Progenitor cell of endocrine pancreas (in vitro differentiated cells): ENCODE measurements around the gene NCF2. TPM values are rescaled to one million over a fixed set of nuclear protein-coding genes. Genes with fewer than 3 reads are reported as not detected.

Source experiments
- DNase-seq: peaks from one replicate; pipeline ENCODE4 v3.0.0; 2021; ENCODE audit warnings: low spot score; ENCODE audit not compliant: unreplicated experiment
- H3K27ac Mint-ChIP-seq: 2 replicates; pipeline ENCODE4 v1.8.0; 2021; ENCODE audit warnings: mild to moderate bottlenecking, moderate library complexity, mixed read lengths
- H3K27me3 Mint-ChIP-seq: 2 replicates; pipeline ENCODE4 v1.8.0; 2021; ENCODE audit warnings: mixed read lengths
- H3K36me3 Mint-ChIP-seq: 2 replicates; pipeline ENCODE4 v1.8.0; 2022; ENCODE audit warnings: mixed read lengths; ENCODE audit not compliant: insufficient read depth
- H3K4me1 Mint-ChIP-seq: 2 replicates; pipeline ENCODE4 v1.8.0; 2021; ENCODE audit warnings: low read depth, mixed read lengths
- H3K4me3 Mint-ChIP-seq: 2 replicates; pipeline ENCODE4 v1.8.0; 2021; ENCODE audit warnings: low read depth, mild to moderate bottlenecking, moderate library complexity, mixed read lengths
- H3K9me3 Mint-ChIP-seq: 2 replicates; pipeline ENCODE4 v1.8.0; 2021; ENCODE audit warnings: low read depth, mixed read lengths
- total RNA-seq: library from RNA; stranded (reverse); gene quantifications from 2 replicates; pipeline ENCODE4 v1.2.1, GENCODE V29; 2021
- TF ChIP-seq, protein P1 (sequence below): fragments of 200-600 bp; sonication (generic); IDR thresholded peaks from one replicate; pipeline ENCODE4 v1.5.0; 2021; ENCODE audit warnings: antibody characterized with exemption, mild to moderate bottlenecking; ENCODE audit not compliant: unreplicated experiment

The NCF2 gene
- total RNA-seq, 1 donor from 2014 or later: 0.67 TPM

DNA sequence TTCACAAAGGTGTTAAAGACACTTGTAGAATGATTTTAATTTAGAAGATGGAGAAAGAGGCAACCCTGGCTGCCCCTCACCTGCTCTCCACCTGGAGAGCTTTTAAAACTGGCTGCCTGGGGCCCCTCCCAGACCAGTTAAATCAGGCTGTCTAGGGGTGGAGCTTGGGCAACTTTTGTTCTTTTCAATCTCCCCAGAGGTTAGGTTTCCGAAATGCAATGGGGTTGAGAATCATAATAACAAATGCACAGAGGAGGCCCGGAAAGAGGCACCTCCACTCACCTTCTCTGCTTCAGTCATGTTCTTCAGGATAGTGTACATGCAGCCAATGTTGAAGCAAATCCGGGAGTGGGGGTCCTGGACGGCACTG, 400 bp downstream of the NCF2 start:
- Mint-ChIP-seq H3K36me3 (no peaks in the 10 kb centered on the region), H3K4me3 (no peak overlapping the region), H3K27me3 (peaks cover 11% of the 10 kb centered on the region), H3K4me1 (peaks cover 1% of the 10 kb centered on the region), H3K9me3 (no peaks in the 10 kb centered on the region), H3K27ac (no peak overlapping the region)
- TF ChIP-seq, protein P1, sequence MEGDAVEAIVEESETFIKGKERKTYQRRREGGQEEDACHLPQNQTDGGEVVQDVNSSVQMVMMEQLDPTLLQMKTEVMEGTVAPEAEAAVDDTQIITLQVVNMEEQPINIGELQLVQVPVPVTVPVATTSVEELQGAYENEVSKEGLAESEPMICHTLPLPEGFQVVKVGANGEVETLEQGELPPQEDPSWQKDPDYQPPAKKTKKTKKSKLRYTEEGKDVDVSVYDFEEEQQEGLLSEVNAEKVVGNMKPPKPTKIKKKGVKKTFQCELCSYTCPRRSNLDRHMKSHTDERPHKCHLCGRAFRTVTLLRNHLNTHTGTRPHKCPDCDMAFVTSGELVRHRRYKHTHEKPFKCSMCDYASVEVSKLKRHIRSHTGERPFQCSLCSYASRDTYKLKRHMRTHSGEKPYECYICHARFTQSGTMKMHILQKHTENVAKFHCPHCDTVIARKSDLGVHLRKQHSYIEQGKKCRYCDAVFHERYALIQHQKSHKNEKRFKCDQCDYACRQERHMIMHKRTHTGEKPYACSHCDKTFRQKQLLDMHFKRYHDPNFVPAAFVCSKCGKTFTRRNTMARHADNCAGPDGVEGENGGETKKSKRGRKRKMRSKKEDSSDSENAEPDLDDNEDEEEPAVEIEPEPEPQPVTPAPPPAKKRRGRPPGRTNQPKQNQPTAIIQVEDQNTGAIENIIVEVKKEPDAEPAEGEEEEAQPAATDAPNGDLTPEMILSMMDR: no peak
- no peak for DNase-seq

DNA sequence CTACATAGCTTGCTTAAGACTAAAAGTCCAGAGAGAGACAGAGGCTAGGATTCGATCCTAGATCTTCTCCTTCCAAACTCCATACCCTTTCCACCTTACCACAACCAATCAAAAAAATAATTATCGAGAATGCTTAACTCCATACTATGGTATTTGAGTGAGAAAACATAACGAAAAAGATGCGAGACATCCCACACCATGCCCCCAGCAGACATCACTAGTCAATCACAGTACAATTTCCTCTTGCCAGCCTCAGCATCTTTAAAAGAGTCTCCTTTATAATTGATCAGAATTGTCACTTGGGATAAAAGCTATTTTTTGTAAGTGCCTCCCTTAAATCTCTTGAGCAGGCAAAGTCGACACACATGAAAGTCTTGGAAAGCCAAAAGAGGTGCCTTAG, 875 bp downstream of the NCF2 start:
- peaks cover 1% of the 10 kb centered on the region for H3K4me1 Mint-ChIP-seq
- TF ChIP-seq, protein P1: no peak
- no peak for DNase-seq
- H3K27me3 Mint-ChIP-seq: peaks cover 11% of the 10 kb centered on the region
- H3K4me3 Mint-ChIP-seq: no peak overlapping the region
- H3K36me3 Mint-ChIP-seq: no peaks in the 10 kb centered on the region
- H3K9me3 Mint-ChIP-seq: no peaks in the 10 kb centered on the region
- H3K27ac Mint-ChIP-seq: no peak overlapping the region

DNA sequence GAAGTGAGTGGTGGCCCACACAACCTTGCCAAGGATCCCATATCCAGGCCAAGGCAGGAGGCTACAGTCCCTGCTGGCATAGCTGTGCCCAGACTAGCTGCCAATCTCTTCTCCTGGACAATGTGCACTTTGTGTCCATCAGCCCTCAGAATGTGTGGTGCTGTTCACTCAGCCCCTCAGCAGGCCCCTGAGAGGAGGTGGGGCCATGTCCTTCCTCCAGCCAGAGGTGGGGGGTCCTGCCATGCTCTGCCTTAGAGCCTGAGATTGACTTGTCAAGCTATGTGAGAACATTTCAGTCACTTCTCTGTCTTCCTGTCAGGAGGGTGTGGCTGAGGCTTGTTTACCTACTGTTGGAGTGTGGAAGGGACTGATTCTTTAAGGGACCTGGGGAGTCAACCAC, 1.4 kb downstream of the NCF2 start:
- TF ChIP-seq, protein P1: no peak
- H3K4me1 Mint-ChIP-seq: peaks cover 1% of the 10 kb centered on the region
- no peaks in the 10 kb centered on the region for H3K9me3 Mint-ChIP-seq
- H3K27ac Mint-ChIP-seq: no peak overlapping the region
- H3K4me3 Mint-ChIP-seq: no peak overlapping the region
- no peaks in the 10 kb centered on the region for H3K36me3 Mint-ChIP-seq
- no peak for DNase-seq
- peaks cover 11% of the 10 kb centered on the region for H3K27me3 Mint-ChIP-seq

DNA sequence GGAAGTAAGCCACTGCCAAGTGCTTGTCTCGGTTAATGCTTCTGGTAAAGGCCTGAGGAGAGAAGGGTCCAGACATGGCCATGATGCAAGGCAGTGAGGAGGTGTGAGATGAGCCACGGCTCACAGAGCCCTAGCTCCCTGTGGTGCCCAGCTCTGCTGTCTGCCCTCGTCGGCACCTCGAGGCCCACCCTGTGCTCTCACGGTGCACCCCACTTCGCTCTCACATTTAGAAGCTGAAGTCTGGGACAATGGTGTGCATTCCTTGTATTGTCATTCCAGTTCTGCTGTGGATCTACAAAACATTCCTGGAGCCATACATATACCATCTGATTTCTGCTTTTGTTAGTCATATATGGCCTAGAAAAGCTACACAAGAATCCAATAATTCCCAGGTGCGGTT, 3.3 kb downstream of the NCF2 start:
- Mint-ChIP-seq H3K27ac (no peak overlapping the region), H3K9me3 (no peaks in the 10 kb centered on the region), H3K4me1 (peaks cover 1% of the 10 kb centered on the region), H3K4me3 (no peak overlapping the region), H3K36me3 (no peaks in the 10 kb centered on the region), H3K27me3 (no peaks in the 10 kb centered on the region)
- TF ChIP-seq, protein P1: no peak
- DNase-seq: no peak

DNA sequence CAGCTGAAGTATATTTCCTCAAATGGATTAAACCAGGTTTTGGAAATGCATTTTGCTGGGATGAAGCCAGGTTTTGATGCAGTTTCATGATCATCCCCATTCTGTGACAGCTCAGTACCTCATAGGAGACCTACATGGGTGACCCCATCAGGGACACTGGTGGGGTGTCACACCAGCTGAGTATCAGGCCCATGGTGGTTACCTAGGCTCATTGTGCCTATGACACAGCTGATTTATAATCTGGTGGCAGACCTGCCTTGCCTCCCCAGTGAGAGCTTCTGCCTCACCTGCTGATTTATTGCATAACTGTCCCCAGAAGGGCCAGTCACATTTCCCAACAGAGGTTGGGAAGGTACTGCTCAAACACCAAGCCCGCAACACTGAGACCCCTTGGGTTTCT, 3.8 kb downstream of the NCF2 start:
- Mint-ChIP-seq H3K4me3 (no peak overlapping the region), H3K27me3 (no peaks in the 10 kb centered on the region), H3K27ac (no peak overlapping the region), H3K9me3 (no peaks in the 10 kb centered on the region), H3K4me1 (peaks cover 1% of the 10 kb centered on the region), H3K36me3 (no peaks in the 10 kb centered on the region)
- no peak for DNase-seq
- TF ChIP-seq, protein P1: no peak

DNA sequence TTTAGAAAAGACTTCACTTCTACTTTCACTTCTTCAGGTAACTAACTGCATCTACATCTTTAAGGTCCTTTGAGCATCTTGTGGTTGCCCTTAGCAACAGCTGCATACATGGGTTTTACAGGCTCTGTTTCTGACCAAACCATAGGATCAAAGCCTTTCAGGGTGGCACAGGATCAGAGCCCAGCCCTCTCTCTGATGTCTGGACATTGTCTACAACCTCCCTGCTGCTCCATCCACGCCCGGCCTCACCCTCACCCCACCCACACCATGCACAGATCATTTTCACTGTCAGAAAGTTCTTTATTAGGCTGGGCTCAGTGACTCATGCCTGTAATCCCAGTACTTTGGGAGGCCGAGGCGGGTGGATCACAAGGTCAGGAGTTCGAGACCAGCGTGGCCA, 5.2 kb downstream of the NCF2 start:
- DNase-seq: no peak

More for the DNA sequence above, 5.2 kb downstream of the NCF2 start:
- Mint-ChIP-seq H3K27ac (no peak overlapping the region), H3K27me3 (no peaks in the 10 kb centered on the region), H3K4me3 (no peak overlapping the region), H3K9me3 (no peaks in the 10 kb centered on the region), H3K4me1 (peaks cover 1% of the 10 kb centered on the region), H3K36me3 (no peaks in the 10 kb centered on the region)
- TF ChIP-seq, protein P1: no peak
